GM23248 (cell line): ENCODE data around the gene GOLGA6D.

Experiments
- EZH2 ChIP-seq: fragments of 200-600 bp; sonication (generic); IDR thresholded peaks from 2 replicates; pipeline ENCODE4 v1.6.1; 2018; ENCODE audit warnings: antibody characterized with exemption, mild to moderate bottlenecking; ENCODE audit not compliant: insufficient read depth, poor library complexity, severe bottlenecking
- EZH2phosphoT487 ChIP-seq: fragments of 200-600 bp; sonication (generic); IDR thresholded peaks from 2 replicates; pipeline ENCODE4 v1.6.1; 2018; ENCODE audit warnings: antibody characterized with exemption, moderate library complexity, mild to moderate bottlenecking, low read depth; ENCODE audit not compliant: insufficient read depth

DNA sequence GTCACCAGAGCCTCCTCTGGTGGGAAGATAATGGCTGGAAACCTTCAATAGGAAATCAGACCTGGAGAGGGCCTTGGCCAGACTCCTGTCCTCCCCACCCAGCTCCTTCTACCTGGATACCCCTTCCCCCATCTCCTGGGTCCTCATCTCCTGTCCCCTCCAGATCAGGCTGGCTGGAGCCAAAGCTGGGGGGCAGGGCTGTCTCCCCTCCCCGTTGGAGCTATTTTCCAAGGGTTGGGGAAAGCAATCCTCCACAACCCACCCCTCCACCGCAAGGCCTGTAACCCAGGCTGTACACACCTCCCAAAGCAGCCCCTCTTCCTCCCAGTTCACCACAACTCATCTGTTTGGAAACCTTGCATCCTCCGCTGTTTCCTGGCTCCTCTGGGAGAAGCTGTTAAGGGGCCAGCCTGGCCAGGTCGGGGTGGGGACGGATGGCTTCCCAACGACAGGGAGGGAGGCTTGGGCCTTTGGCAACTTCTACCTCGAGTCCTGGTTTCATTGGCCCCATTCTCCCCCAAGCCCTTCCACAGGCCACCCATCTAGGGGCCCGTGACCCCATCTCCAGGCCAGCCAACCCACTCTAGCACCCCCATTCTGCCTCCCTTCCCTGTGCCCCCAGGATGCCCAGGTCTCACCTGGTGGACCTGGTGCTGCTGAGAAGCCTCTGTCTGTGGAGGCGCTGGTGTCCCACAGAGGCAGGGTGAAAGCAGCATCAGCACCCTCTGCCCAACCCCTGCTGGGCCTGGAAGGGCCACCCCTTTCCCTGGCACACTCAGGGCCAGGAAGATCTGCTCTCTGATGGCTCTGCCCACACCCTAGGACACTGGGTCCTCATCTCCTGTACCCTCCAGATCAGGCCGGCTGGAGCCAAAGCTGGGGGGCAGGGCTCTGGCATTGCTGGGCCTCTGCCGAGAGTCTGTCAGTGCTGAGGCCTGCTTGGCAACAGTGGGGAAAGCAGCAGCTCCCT is 46.6 kb upstream of the GOLGA6D start:
- no peak for TF ChIP-seq EZH2
- no peak for TF ChIP-seq EZH2phosphoT487
